Gastroesophageal sphincter (tissue), 3 donors: ENCODE data around the gene GRID1.

Source experiments
- POLR2AphosphoS5 ChIP-seq: sonication (generic); formaldehyde crosslinking; IDR thresholded peaks from one replicate; pipeline ENCODE4 v1.6.1; 2017; ENCODE audit warnings: antibody characterized with exemption
- TF ChIP-seq, protein P1 (sequence below), 4 experiments: fragments of 200-600 bp in 2 of 4; fragments of 450-650 bp in 2 of 4; sonication (generic) in 1 of 4; IDR thresholded peaks; one replicate each; pipeline ENCODE4 v1.5.1; 2017 to 2019; ENCODE audit warnings: antibody characterized with exemption in 4 of 4, mild to moderate bottlenecking in 2 of 4, moderate library complexity in 2 of 4

DNA sequence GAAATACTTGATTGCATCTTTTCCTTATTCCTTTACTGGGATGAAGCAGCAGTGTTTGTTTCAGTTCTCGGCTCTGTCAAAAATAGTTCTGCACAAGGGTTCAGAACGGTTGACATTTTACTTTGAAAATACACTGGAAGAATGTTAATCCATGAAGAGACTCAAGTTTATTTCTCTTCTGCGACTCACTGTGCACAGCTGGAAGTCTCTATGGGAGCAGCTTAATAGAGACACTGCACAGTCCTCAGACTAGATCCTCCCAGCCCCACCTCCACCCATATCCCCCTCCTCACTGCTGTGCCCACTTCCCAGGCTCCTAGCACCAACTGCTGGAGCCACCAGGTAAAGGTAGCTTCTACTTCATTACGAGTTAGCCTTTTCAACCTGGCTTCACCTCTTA lies 517.8 kb downstream of the GRID1 start:
- no peak for TF ChIP-seq POLR2AphosphoS5
- TF ChIP-seq, protein P1, sequence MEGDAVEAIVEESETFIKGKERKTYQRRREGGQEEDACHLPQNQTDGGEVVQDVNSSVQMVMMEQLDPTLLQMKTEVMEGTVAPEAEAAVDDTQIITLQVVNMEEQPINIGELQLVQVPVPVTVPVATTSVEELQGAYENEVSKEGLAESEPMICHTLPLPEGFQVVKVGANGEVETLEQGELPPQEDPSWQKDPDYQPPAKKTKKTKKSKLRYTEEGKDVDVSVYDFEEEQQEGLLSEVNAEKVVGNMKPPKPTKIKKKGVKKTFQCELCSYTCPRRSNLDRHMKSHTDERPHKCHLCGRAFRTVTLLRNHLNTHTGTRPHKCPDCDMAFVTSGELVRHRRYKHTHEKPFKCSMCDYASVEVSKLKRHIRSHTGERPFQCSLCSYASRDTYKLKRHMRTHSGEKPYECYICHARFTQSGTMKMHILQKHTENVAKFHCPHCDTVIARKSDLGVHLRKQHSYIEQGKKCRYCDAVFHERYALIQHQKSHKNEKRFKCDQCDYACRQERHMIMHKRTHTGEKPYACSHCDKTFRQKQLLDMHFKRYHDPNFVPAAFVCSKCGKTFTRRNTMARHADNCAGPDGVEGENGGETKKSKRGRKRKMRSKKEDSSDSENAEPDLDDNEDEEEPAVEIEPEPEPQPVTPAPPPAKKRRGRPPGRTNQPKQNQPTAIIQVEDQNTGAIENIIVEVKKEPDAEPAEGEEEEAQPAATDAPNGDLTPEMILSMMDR (IDR thresholded peaks at IDR 0.05): no peak
